ENCODE data around the gene RNF207.

The RNF207 gene

DNA sequence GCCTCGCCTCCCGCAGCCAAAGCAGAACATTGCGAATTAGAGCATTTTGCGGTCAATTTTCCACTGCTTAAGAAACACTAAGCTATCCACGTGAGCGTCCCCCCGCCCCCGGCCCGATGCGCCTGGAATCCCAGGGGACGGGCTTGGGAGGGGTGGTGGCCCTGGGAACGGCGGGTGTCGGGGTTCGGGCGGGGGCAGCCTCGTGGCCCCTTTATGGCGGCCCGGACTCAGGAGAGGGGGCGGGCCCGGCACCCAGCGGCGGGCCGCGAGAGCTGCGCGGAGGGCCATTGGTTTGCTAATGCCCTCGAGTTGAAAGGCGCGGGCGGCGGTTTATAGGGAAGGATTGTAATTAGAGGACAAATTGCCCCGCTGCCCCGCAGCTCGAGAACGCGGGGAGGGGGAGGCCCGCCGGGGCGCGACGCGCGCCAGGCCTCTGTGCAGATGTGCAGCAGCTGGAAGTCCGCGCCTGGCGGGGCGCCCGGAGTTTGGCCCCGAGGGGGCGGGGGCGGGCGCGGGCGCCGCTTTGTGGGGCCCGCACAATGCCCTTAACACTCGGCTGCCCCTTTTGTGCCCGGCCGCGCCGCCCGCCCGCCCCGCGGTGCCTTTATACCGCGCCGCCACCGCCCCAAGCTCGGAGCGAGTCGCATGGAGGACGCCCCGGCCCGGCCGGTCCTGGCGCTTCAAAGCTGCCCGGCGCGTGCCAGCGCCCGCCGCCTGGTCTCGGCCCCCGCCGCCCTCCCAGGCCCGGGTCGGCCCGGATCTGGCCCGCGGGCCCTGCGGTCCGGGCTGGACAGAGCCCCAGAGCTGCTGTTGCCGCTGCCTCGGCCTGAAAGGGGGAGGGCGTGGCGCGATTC, 36.2 kb downstream of the RNF207 start:
- TF ChIP-seq, protein P1, sequence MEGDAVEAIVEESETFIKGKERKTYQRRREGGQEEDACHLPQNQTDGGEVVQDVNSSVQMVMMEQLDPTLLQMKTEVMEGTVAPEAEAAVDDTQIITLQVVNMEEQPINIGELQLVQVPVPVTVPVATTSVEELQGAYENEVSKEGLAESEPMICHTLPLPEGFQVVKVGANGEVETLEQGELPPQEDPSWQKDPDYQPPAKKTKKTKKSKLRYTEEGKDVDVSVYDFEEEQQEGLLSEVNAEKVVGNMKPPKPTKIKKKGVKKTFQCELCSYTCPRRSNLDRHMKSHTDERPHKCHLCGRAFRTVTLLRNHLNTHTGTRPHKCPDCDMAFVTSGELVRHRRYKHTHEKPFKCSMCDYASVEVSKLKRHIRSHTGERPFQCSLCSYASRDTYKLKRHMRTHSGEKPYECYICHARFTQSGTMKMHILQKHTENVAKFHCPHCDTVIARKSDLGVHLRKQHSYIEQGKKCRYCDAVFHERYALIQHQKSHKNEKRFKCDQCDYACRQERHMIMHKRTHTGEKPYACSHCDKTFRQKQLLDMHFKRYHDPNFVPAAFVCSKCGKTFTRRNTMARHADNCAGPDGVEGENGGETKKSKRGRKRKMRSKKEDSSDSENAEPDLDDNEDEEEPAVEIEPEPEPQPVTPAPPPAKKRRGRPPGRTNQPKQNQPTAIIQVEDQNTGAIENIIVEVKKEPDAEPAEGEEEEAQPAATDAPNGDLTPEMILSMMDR (IDR thresholded peaks at IDR 0.05; ENCODE audit: insufficient read depth, low read depth, low read length, missing control alignments) = no peak
- no peak overlapping the region for H3K4me3 ChIP-seq (ENCODE audit: low read length)
- DNase-seq (ENCODE audit: low read depth) = no peak

DNA sequence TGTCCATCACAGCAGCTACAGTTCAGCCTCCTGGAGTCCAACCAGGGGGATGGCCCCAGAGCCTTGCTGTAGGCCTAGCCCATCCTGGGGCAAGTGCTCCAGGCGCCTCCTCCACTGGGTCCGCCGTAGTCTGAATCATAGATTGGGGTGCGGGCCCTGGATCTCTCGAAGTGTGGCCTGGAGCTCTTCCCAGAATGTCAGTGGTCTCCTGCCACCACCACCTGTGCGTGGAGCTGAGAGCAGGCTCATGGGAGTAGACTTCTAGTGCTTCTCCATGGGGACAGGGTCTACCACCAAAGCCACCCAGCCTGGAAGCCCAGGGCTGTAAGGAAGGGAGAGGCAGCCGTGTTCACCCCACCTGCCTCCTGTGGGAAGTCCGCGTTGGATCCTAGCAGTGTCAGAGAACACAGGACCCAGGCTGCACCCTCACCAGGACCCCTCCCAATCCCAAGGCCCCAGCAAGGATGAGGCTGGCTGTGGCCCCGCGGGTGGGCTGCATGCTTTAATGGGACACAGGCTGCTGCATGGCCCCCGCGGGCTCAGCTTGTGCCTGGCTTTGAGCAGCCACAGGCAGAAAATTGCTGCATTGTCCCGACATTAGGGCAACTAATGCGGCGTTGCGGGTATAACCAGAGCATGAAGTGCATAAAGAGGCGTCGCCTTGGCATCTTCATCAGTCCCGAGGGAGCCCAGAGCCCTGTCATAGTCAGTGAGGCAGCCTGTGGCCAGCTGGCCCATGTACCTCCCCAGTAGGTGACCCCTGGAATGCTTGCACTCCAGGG, 37.3 kb downstream of the RNF207 start:
- TF ChIP-seq, protein P1 (IDR thresholded peaks at IDR 0.05; ENCODE audit: insufficient read depth, low read depth, low read length, missing control alignments) = no peak

DNA sequence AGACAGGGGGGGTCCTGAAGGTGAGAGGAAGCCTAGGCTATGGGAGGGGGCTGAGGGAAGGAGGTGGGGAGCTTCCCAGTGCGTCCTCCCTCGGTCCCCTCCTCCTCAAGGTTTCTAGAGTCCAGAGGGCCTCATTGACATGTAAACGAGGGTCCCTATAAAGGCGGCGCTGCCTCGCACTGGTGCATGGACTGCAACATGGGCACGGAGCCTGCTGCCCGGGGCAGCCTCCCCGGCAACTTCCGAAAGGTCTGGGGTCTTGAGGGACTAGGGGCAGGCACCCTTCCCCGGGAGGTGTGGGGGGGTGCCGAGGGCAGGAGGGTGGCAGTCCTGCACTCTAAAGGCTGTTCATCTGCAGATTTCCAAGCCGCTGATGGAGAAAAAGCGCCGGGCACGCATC, 38.1 kb downstream of the RNF207 start, which contains the start of gene HES3:
Gene HES3 (plus strand): TSS at position 187 of the 400 bp plus-strand sequence. CDS start 187 bp downstream, at position 374.
- no peak for DNase-seq (ENCODE audit: low read depth)
- no peak within 1 kb of the TSS for H3K4me3 ChIP-seq (ENCODE audit: low read length)
- TF ChIP-seq, protein P1 (IDR thresholded peaks at IDR 0.05; ENCODE audit: insufficient read depth, low read depth, low read length, missing control alignments) = no peak

More for the DNA sequence above, 37.3 kb downstream of the RNF207 start:
- H3K4me3 ChIP-seq (ENCODE audit: low read length) = no peak overlapping the region
- no peak for DNase-seq (ENCODE audit: low read depth)

DNA sequence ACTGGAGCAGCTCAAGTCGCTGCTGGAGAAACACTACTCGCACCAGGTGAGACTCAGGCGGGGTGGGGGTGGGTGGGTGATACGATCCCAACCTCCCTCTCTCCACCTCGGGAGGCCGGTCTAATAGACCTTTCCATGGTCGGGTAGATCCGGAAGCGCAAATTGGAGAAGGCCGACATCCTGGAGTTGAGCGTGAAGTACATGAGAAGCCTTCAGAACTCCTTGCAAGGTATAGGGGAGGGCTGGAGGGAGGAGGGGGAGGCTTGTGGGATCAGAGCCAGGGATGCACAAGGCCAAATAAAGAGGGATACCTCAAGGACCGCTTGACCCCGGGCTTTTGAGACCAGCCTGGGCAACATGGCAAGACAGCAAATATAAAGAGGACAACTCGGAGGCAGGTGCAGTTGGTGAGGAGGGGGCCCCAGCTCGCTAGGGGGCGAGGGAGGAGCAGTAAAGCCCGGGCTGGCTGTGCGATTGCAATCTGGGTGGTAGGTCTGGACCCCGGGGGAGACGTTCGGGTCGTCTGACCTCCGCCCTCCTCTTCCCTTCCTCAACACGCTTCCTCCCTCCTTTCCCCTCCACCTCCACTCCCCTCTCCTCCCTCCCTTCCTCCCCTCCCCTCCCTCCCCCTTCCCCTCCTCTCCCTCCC, 38.6 kb downstream of the RNF207 start:
- DNase-seq (ENCODE audit: low read depth) = no peak
- TF ChIP-seq, protein P1 (IDR thresholded peaks at IDR 0.05; ENCODE audit: insufficient read depth, low read depth, low read length, missing control alignments) = no peak
- H3K4me3 ChIP-seq (ENCODE audit: low read length) = no peak overlapping the region

DNA sequence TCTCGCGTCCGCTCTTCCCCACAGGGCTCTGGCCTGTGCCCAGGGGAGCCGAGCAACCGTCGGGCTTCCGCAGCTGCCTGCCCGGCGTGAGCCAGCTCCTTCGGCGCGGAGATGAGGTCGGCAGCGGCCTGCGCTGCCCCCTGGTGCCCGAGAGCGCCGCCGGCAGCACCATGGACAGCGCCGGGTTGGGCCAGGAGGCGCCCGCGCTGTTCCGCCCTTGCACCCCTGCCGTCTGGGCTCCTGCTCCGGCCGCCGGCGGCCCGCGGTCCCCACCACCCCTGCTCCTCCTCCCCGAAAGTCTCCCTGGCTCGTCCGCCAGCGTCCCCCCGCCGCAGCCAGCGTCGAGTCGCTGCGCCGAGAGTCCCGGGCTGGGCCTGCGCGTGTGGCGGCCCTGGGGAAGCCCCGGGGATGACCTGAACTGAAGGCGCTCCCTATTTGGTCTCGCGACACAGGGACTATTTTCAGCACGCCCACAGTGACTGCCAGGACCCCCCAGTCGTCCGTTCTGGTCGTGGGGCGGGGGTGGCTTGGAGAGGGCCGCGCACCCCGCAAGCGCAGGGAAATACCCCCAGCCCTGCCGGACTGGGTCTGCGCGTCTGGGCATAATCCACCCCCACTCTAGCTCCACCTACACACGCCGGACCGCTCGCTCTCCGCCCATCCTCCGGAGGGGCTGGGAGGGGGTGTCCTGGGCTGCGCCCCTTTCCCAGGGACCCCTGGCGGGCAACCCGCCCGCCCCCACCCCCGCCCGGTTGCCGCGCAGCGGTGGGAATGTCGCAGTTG, 39.4 kb downstream of the RNF207 start:
- DNase-seq (ENCODE audit: low read depth) = peak; percentile 82
- H3K4me3 ChIP-seq (ENCODE audit: low read length) = no peak overlapping the region
- TF ChIP-seq, protein P1 (IDR thresholded peaks at IDR 0.05; ENCODE audit: insufficient read depth, low read depth, low read length, missing control alignments) = peak; percentile 57

DNA sequence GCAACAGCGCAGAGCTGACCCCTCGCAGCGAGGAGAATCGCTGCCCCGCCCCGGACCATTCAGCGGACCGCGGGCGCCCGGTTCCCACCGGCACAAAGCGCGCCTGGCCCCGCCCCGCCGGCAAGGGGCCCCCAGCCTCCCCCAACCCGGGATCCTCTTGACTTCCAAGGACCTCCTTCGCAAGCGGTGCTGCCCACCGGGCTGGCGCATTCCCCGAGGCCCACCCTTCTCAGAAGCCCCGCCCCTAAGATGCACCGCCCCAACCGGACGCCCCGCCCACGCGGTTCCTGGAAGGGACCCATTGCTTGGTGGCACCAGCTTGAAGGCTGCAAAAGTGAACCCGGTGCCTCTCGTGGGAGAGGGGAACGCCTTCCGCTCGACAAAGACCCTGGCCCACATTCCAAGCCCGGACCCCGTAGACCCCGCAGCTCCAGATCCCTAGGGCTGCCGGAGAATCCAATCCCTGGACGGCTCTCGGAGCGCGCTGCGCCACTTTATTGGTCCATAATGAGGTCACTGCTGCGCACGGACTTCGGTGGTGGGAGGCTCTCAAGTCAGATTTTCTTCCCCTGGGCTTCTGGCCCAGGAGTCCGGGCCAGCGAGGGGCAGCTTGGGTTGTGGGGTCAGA, 40.1 kb downstream of the RNF207 start:
- peak; percentile 45 for DNase-seq (ENCODE audit: low read depth)
- TF ChIP-seq, protein P1 (IDR thresholded peaks at IDR 0.05; ENCODE audit: insufficient read depth, low read depth, low read length, missing control alignments) = no peak
- no peak overlapping the region for H3K4me3 ChIP-seq (ENCODE audit: low read length)
